ENCODE data around the gene REC8. TPM values are rescaled to one million over a fixed set of nuclear protein-coding genes. Genes with fewer than 3 reads are reported as not detected.

The REC8 gene
- total RNA-seq, 1 experiment from 2014 or later = 58.0 TPM

DNA sequence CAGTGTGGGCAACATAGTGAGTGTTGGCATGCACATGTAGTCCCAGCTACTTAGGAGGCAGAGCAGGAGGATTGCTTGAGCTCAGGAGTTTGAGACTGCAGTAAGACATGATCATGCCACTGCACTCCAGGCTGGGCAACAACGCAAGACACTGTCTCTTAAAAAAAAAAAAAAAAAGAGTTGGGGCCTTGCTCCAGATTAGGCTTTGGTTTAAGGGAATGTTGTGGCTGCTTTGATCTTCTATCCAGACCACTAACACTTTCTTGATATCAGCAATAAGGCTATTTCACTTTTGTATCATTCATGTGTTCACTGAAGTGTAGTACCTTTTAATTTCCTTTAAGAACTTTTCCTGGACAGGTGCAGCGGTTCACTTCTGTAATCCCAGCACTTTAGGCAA is 44.2 kb upstream of the REC8 start:
- H3K4me2 ChIP-seq (ENCODE audit: insufficient read depth, insufficient read length, low read length) = no peak overlapping the region
- H2BK20ac ChIP-seq (ENCODE audit: low read depth, low read length, poor library complexity, severe bottlenecking) = no peak overlapping the region
- Mint-ChIP-seq H3K27me3 (ENCODE audit: low read depth) (no peaks in the 10 kb centered on the region), H3K9me3 (no peaks in the 10 kb centered on the region), H3K36me3 (ENCODE audit: insufficient read depth in 1 of 3, low read depth in 3 of 3) (peaks cover 2 to 17% (median 15%) of the 10 kb centered on the region in 3 experiments; a peak in 6 of 7 replicates), H3K4me3 (no peak overlapping the region), H3K4me1 (no peaks in the 10 kb centered on the region), H3K27ac (no peak overlapping the region)
- H3K23me2 ChIP-seq (ENCODE audit: insufficient read length, low read depth, low read length, poor library complexity, severe bottlenecking) = no peaks in the 10 kb centered on the region
- H4K91ac ChIP-seq (ENCODE audit: insufficient read length, low read depth, low read length) = no peak overlapping the region
- H3K27me3 ChIP-seq (ENCODE audit: insufficient read depth, low read length) = no peaks in the 10 kb centered on the region
- no peak overlapping the region for H3K9ac ChIP-seq (ENCODE audit: extremely low read depth, insufficient read length, low read length)
- H2AFZ ChIP-seq (ENCODE audit: low read length) = no peak overlapping the region
- no CpG with 5 or more reads among the region's 2 CpGs for WGBS (ENCODE audit: extremely low coverage, insufficient read length, low lambda C conversion rate)
- H3K9me3 ChIP-seq (ENCODE audit: control insufficient read depth, low read depth, low read length) = no peaks in the 10 kb centered on the region
- H2BK12ac ChIP-seq (ENCODE audit: insufficient read length, low read depth, low read length) = no peak overlapping the region
- no peak overlapping the region for H4K5ac ChIP-seq (ENCODE audit: insufficient read length, low read depth, low read length)
- no peak for DNase-seq
- H3K18ac ChIP-seq (ENCODE audit: insufficient read length, low read depth, low read length) = no peak overlapping the region
- H4K20me1 ChIP-seq (ENCODE audit: control insufficient read depth, insufficient read depth, insufficient read length) = no peaks in the 10 kb centered on the region
- H2BK5ac ChIP-seq (ENCODE audit: insufficient read length, low read length) = no peak overlapping the region
- no peak overlapping the region for H3T11ph ChIP-seq (ENCODE audit: low read length)
- no peak overlapping the region for H3K27ac ChIP-seq (ENCODE audit: insufficient read length, low read depth, low read length)
- no peak overlapping the region for H2AK5ac ChIP-seq (ENCODE audit: insufficient read length, low read length)
- no peak overlapping the region for H3K14ac ChIP-seq (ENCODE audit: insufficient read depth, low read length)
- H2BK120ac ChIP-seq (ENCODE audit: low read depth, low read length, poor library complexity, severe bottlenecking) = no peak overlapping the region
- H3K23ac ChIP-seq (ENCODE audit: insufficient read length, low read depth, low read length) = no peak overlapping the region
- TF ChIP-seq, protein P1, sequence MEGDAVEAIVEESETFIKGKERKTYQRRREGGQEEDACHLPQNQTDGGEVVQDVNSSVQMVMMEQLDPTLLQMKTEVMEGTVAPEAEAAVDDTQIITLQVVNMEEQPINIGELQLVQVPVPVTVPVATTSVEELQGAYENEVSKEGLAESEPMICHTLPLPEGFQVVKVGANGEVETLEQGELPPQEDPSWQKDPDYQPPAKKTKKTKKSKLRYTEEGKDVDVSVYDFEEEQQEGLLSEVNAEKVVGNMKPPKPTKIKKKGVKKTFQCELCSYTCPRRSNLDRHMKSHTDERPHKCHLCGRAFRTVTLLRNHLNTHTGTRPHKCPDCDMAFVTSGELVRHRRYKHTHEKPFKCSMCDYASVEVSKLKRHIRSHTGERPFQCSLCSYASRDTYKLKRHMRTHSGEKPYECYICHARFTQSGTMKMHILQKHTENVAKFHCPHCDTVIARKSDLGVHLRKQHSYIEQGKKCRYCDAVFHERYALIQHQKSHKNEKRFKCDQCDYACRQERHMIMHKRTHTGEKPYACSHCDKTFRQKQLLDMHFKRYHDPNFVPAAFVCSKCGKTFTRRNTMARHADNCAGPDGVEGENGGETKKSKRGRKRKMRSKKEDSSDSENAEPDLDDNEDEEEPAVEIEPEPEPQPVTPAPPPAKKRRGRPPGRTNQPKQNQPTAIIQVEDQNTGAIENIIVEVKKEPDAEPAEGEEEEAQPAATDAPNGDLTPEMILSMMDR (conservative IDR thresholded peaks at IDR 0.05) = no peak
- H3K79me2 ChIP-seq (ENCODE audit: insufficient read depth, low read length) = no peaks in the 10 kb centered on the region
- no peak overlapping the region for H3K56ac ChIP-seq (ENCODE audit: insufficient read length, low read depth, low read length)
- H2BK15ac ChIP-seq (ENCODE audit: low read depth, low read length) = no peak overlapping the region
- H3K4me1 ChIP-seq (ENCODE audit: insufficient read depth, low read length) = no peaks in the 10 kb centered on the region
- H4K8ac ChIP-seq (replicated peaks; ENCODE audit: insufficient read length, low read depth, low read length) = no peak overlapping the region
- H3K79me1 ChIP-seq (ENCODE audit: insufficient read depth, low read depth, low read length, poor library complexity, severe bottlenecking) = no peaks in the 10 kb centered on the region
- H3K4ac ChIP-seq (ENCODE audit: low read depth, low read length) = no peak overlapping the region
